NCI-H2171 (cell line): Measurements from ENCODE around the gene GPN1.
A peak's percentile ranks its signal among the peaks of the same experiment; 100 is the strongest.
"Not testable (repeated sequence)": the region's sequence is repeated elsewhere in the genome, so short reads cannot be mapped to it uniquely, and the experiment has no call there.

Experiments
- DNase-seq: peaks from one replicate; lab custom pipeline; 2025; lab: John Stamatoyannopoulos, UW

GPN1 gene

DNA sequence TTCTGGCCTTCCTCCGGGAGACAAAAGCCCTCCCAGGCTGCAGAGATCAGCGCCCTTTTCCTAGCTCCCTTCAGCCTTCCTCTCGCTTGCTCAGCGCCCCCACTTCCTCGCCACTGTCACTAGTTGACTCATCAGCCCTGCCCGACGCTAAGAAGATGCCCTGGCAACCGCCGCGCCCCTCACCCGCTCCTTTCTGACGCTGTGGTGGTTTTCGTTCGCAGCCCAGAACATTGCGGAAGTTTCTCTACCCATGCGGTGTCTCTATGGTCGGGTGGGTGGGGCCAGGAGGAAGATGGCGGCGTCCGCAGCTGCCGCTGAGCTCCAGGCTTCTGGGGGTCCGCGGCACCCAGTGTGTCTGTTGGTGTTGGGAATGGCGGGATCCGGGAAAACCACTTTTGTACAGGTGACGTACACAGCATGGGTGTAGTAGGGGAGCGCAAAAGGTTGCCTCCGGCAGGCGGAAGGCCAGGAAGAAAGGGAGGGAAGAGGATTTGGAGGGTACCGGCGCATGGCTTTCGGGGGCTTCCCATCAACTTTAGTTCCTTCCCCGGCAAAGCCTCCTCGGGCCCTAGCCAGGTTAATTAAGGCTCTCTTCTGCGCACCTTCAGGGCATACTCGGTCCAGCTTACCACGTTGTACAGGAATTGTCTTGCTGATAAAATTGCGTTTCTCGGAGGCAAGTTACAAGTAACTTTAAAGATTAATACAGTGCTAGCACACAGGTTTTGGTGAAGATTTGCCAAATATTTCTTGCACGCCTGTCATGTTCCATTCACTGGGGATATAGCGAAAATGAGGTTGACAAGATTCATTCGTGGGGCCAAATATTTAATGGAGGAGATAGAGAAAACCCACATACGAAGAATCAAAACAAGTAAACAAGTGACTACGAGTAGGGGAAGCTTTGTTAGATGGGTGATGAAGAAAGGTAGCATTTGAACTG lies at the start of gene GPN1, which contains the start of gene CCDC121:
Gene GPN1, plus strand, starts transcription at position 284 of the 943 bp plus-strand sequence. Its CDS starts 9 bp downstream, at position 293.
Gene CCDC121, minus strand, starts transcription at position 246 of the 943 bp plus-strand sequence. CDS start 1,213 bp downstream, outside the sequence.
- DNase-seq: peak; percentile 94

DNA sequence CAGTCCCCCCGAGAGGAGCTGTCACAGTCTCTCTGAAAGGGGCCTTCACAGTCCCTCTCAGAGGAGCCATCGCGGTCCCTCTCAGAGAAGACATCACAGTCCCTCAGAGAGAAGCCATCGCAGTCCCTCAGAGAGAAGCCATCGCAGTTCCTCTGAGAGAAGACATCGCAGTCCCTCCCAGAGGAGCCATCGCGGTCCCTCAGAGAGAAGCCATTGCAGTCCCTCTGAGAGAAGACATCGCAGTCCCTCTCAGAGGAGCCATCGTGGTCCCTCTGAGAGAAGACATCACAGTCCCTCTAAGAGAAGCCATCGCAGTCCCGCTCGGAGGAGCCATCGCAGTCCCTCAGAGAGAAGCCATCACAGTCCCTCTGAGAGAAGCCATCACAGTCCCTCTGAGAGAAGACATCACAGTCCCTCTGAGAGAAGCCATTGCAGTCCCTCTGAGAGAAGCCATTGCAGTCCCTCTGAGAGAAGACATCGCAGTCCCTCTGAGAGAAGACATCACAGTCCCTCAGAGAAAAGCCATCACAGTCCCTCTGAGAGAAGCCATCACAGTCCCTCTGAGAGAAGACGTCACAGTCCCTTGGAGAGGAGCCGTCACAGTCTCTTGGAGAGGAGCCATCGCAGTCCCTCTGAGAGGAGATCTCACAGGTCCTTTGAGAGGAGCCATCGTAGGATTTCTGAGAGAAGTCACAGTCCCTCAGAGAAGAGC lies 47.3 kb upstream of the GPN1 start:
- DNase-seq: no peak

DNA sequence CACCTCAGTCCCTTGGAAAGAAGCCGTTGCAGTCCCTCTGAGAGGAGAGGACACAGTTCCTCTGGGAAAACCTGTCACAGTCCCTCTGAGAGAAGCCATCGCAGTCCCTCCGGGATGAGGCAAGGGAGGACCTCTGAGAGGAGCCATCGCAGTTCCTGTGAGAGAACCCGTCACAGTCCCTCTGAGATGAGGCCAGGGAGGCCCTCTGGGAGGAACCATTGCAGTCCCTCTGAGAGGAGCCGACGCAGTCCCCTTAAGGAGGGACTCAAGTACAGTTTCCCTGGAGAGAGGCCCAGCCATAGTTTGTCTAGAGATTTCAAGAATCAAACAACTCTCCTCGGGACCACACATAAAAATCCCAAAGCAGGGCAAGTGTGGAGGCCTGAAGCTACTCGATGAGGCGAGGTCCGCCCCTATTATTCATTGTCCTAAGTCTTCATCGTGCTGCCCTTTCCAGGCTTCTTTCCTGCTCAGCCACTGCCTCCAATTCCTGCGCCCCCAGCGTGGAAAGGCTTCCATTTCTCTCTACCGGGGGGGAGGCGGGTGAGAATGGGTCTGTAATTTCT lies 46.6 kb upstream of the GPN1 start:
- no peak for DNase-seq

DNA sequence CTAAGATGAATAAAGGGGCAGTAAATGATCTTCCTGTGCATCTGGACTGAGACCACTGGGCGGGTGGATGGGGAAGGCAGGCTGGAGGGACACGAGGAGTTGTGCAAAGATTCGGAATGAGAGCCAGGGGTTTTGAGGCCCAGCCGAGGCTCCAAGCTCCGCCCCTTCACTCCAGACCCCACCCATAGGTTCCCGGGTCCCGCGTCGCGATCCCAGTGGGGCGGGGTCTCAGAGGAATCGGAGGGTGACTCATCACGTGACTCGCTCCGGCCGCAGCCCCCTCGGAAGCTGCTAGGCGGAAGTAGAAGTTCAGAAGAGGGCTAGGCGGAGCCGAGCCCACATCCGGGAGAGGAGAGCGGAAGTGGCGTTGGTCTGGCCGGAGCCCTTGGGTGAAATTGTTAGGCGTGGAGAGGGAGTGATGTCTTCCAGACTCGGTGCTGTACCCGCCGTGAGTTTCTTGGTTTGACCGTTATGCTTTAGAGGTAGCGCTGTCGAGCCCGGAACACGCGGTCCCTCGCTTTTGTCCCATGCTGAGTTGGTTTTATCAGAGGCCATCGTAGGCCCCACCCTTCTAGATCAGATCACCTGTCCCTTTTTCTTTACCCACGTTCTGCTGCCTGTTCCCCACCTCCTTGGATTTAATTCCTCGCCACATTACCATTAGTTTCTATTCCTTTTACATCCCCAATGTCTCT lies 46.0 kb upstream of the GPN1 start, which contains the start of gene ZNF512:
Gene ZNF512, plus strand, starts transcription at position 348 of the 695 bp plus-strand sequence. Its CDS starts 71 bp downstream, at position 419.
- peak; percentile 99 for DNase-seq

DNA sequence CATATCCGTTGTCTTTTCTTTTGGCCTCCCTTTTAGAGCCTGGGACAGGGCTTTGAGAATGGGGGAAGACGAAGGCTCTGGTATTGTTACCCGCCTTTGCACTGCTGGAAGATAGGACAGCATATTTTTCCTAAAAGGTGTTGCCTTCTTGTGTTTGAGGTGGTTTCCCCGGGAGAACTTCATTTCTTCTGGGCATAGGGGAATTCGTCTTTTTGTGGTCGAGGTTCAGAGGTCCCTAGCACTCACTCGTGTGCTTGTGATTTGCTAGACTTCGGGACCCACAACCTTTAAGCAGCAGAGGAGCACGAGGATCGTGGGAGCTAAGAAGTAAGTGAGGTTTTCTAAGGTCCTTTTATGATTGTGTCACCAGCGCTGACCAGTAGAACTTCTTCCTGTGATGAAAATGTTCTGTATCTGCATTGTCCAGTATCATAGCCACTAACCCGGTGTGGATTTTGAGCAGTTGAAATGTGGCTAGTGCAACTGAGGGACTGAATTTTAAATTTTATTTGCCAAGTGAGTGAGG lies 45.4 kb upstream of the GPN1 start:
- no peak for DNase-seq

DNA sequence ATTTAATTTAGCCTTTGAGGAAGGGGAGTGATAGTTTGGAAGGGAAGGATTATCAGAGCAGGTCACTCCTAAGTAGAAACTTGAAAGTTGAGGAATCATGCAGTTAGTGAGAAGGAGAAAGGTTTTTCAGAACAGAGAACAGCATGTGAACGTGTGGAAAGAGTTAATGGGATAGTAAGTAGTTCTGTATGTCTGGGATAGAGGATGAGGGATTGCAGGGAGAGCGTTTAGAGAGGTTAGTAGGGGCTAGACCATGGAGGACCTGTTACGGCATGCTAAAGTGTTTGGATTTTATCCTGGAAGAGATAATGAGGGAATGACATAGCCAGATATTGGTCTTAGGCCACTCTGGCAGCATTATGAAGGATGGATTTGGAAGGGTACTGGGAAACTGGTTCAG lies 44.3 kb upstream of the GPN1 start:
- DNase-seq: no peak

DNA sequence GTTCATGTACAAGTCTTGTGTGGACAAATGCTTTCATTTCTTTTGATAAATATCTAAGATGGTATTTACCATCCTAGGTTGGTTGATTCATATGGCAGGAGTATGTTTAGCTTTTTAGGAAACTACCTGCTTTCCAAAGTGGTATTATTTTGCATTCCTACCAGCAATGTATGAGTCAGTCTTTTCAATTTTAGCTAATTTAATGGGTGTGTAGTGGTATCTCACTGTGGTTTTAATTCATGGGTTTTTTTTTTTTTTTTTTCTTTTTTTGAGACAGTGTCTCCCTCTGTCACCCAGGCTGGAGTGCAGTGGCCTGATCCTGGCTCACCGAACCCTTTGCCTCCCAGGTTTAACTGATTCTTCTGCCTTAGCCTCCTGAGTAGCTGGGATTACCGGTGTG lies 41.8 kb upstream of the GPN1 start:
- no peak for DNase-seq

DNA sequence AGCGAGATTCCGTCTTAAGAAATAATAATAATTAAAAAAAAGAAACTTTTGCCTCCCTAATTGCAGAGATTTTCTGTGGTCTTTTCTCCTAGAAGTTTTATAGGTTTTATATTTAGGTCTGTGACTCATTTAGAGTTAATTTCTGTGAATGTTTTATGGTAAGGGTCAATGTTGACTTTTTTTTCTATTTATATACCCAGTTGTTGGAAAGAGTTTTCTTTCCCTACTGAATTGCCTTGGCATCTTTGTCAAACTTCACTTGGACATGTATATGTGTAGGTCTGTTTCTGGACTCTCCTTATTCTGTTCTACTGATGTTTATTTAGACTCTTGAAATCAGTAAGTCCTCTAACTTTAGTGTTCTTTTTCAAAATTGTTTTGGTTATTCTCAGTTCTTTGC lies 40.5 kb upstream of the GPN1 start:
- no peak for DNase-seq

DNA sequence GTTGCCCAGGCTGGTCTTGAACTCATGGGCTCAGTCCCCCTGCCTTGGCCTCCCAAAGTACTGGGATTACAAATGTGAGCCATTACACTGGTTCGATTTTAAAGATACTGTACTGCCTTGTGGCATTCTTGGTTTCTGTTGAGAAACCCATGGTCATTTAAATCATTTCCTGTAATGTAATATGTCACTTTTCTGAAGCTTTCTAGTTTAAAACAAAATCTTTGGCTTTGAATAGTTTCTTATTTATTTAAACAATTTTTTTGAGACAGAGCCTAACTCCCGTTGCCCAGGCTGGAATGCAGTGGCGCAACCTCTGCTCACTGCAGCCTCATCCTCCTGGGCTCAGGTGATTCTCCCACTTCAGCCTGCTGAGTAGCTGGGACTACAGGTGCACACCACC lies 37.1 kb upstream of the GPN1 start:
- no peak for DNase-seq

DNA sequence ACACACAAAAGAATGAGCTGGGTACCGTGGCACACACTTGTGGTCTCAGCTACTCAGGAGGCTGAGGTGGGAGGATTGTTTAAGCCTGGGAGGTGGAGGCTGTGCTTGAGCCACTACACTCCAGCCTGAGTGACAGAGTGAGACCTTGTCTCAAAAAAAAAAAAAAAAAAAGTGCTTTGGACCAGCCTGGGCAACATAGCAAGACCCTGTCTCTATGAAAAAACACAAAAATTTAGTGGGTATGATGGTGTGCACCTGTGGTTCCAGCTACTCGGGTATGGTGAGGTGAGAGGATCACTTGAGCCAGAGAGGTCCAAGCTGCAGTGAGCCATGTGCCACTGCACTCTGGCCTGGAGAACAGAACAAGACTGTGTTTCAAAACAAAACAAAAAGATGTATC lies 35.6 kb upstream of the GPN1 start:
- no peak for DNase-seq

DNA sequence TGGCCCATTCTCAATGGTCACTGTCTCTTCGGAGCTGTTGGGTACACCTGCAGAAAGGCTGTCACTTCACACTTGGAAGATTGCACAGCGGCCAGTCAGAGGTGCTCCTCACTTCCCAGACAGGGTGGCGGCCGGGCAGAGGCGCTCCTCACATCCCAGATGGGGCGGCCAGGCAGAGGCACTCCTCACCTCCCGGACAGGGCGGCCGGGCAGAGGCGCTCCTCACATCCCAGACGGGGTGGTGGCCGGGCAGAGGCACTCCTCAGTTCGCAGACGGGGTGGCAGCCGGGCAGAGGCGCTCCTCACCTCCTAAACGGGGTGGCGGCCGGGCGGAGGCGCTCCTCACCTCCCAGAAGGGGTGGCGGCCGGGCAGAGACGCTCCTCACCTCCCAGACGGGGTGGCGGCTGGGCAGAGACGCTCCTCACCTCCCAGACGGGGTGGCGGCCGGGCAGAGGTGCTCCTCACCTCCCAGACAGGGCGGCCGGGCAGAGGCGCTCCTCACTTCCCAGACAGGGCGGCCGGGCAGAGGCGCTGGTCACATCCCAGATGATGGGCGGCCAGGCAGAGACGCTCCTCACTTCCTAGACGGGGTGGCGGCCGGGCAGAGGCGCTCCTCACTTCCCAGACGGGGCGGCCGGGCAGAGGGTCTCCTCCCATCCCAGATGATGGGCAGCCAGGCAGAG lies 34.7 kb upstream of the GPN1 start:
- not testable (repeated sequence) for DNase-seq

DNA sequence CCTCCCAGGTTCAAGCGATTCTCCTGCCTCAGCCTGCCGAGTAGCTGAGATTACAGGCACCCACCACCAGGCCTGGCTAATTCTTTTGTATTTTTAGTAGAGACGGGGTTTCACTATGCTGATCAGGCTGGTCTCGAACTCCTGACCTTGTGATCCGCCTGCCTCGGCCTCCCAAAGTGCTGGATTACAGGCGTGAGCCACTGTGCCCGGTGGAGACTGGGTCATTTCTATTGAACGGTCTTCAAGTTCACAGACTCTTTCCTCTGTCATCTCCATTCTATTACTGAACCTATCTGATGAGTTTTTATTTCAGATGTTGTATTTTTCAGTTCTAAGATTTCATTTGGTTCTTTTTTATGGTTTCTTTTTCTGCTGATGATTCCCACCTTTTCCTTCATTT lies 33.4 kb upstream of the GPN1 start:
- DNase-seq: not testable (repeated sequence)

DNA sequence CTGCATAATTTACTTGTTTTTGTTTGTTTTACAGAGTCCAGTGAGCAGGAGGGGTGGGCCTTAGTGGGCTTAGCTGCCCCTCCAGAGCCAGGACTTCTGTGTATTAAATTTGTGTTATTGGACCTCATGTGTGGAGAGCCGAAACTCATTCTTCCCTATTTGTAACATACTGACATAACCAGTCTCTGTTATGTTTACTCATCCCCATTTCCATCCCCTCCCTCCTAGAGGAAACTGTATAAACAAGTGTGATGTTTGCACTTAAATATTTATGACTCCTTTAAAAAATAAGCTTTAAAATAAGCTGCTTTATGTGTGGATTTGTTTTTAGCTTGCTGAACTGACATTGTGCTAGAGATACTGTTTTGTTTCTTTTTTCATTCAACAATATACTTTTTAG lies 32.2 kb upstream of the GPN1 start:
- DNase-seq: no peak

DNA sequence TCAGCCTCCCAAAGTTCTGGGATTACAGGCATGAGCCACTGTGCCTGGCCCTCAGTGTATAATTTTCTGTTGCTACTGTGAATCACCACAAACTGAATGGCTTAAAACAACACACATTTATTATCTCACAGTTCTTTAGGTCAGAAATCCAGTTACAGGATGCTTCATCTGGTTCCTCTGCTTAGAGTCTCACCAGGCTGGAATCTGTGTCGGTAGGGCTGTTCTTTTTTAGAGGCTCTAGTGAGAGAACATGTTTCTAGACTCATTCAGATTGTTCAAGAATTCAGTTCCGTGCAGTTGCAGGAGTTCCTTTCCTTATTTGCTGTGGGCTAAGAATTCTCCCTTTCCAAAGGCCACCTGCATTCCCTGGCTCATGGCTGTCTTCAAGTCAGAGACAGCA lies 22.2 kb upstream of the GPN1 start:
- DNase-seq: no peak

DNA sequence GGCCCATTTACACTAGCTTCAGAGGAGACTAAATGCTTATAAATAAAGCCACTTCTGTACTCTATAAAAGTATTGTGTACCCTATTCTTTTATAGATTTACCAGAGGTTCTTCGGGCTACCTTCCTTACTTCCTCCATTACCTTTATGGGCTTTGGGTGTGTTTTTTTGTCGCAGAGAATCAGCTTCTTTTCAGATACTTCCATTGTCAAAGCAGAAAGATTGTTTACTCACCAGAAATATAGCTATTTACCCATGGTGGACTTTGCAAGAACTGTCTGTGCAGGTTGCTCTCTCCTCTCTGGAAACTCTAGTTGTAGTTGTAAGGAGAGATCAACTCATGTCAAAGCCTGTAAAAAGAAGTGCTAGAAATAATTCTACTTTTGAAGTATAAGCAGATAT lies 14.9 kb upstream of the GPN1 start:
- no peak for DNase-seq

DNA sequence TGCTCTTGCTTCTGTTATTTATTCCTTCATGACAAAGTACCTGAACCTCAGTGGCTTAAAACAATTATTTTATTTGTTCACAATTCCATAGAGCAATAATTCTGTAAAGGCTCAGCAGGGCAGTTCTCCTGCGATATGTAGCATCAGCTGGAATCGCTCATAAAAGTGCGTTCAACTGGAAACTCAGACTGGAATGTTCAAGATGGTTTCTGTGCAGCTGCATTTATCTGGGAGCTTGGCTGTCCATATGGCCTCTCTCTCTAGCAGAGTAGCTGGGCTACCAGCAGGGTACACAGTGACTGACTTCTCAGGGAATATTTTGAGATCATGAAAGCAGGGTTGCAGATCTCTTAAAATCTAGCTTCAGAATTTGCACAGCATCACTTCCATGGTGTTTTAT lies 13.5 kb upstream of the GPN1 start:
- peak; percentile 72 for DNase-seq

DNA sequence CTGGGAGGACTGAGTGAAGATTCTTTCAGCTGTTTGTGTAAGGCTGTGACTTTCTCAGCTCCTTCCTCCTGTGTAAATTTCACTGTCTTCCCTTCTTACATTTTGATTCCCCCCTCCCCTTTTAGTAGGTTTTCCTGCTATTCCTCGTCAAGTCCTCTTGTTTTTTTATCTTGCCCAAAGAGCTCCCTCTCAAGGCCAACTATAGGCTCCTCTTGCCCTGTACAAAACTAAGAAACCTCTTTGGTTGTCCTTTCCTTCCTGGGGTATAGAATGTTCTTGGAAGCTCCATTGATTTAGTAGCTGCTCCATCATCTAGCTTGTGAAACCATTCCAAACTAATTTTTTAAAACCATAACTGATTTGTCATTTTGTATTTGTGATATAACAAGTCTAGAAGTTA lies 7.3 kb upstream of the GPN1 start:
- no peak for DNase-seq

DNA sequence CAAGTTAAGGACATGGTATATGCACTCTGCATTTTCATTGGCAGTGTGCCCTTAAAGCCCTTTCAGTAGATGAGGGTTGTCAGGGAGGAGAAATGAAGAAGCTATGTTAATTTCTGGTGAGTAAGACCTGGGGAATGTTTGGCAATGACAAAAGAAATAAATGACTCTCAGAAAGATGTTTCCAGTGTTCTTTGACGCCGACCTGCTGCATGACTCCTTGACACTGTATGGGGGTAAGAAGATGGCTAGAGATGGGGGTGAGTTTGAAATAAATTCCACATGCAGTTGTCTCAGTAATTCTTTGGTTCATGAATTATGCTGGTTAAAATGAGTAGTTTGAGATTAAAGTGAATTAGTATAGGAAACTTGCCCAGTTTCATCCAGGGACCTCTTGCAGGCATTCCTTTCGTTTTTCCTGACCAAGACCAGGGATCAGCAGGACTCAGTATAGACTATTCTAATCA lies 5.9 kb upstream of the GPN1 start:
- DNase-seq: no peak

DNA sequence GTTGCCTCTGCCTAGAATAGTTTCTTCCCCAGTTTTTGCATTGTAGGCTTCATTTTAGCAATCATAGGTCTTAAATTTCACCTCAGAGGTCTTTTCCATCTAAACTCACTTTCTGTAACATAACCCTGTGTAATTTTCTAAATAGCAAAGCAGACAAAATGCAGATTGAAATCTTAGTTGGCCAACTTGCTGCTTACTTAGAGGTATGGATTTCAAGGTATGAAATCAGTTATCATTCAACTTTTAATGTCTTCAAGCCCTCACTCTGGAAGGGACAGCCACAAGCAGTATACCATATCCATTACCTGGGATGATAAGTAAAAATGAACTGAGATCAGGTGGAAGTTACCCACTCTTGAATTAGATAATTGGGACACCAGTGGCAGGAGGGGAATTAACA lies 3.9 kb upstream of the GPN1 start:
- DNase-seq: no peak

DNA sequence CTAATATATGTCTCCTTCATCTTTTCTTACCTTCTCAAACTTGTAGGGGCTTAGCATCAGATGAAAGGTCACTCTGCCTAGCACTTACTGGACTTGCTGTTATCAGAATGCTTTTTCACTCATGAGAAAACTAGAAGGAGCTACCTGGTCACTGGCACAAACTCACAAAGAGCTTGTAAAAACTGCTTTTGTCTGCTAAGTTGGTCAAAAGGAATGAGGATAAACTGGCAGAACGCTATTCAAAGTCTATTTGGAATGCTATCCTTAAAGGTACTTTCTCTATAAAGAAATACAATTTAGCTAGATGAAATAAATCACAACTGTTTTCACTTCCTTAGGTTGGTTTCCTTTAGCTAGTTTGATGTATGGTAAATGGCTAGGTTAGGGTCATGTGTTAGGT lies 2.5 kb upstream of the GPN1 start:
- not testable (repeated sequence) for DNase-seq

DNA sequence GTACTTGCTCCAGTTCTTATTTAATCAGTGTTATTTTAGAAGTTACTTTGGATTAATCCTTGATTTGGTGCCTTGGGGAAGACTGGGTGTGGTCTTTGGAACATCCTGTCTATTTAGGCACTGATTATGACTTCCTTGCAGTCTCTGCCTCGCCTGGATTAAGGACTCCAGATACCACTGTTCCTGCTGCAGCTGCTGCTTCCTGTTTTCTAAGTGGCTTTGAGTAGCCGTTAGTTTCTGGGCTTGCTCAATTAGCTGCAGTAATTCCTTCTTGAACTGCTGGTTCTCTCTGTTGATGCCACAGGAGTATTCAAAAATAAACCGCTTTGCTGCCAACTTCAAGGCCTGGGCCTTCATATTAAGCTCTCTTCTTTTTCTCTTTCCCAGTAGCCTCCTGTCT lies 1.9 kb upstream of the GPN1 start:
- DNase-seq: not testable (repeated sequence)
